Upper lobe of left lung (tissue), 6 donors: ENCODE results near the gene STXBP6. TPM values are rescaled to one million over a fixed set of nuclear protein-coding genes. Genes with fewer than 3 reads are reported as not detected.

Experiments used
- ATAC-seq, 2 donors: fragments of 200-7000 bp; cut with Tn5 transposase; one replicate each; pipeline ENCODE4 v1.9.1; 2022; ENCODE audit warnings: mild to moderate bottlenecking in 2 of 2, moderate library complexity in 2 of 2; ENCODE audit not compliant: low FRiP score in 2 of 2
- DNase-seq, 2 donors: peaks; one replicate each; pipeline ENCODE4 v3.0.0-alpha.2; 2019 to 2020
- H3K27ac ChIP-seq, 4 donors: fragments of 200-600 bp; sonication (generic); one replicate each; pipeline ENCODE4 v1.5.1; 2016 to 2019
- H3K27me3 ChIP-seq, 4 donors: fragments of 200-600 bp; sonication (generic); one replicate each; pipeline ENCODE4 v1.5.1; 2017 to 2019
- H3K36me3 ChIP-seq, 4 donors: fragments of 200-600 bp; sonication (generic); one replicate each; pipeline ENCODE4 v1.5.1; 2016 to 2019
- H3K4me1 ChIP-seq, 4 donors: fragments of 200-600 bp; sonication (generic); one replicate each; pipeline ENCODE4 v1.5.1; 2018 to 2019
- H3K4me3 ChIP-seq, 4 donors: fragments of 200-600 bp; sonication (generic); one replicate each; pipeline ENCODE4 v1.5.1; 2017 to 2019; ENCODE audit warnings: mild to moderate bottlenecking in 2 of 4, moderate library complexity in 1 of 4
- H3K9me3 ChIP-seq, 4 donors: fragments of 200-600 bp; sonication (generic); one replicate each; pipeline ENCODE4 v1.5.1; 2018 to 2019
- CTCF ChIP-seq, 6 experiments: fragments of 450-650 bp in 4 of 6; fragments of 200-600 bp in 2 of 6; sonication (generic) in 2 of 6; IDR thresholded peaks; one replicate each; pipeline ENCODE4 v1.5.1; 2016 to 2019; ENCODE audit warnings: antibody characterized with exemption in 6 of 6
- EP300 ChIP-seq, 4 donors: sonication (generic); formaldehyde crosslinking; IDR thresholded peaks; one replicate each; pipeline ENCODE4 v1.5.1; 2017; ENCODE audit warnings: antibody characterized with exemption in 4 of 4, control low read depth in 2 of 4
- POLR2A ChIP-seq, 4 donors: fragments of 450-650 bp; IDR thresholded peaks; one replicate each; pipeline ENCODE4 v1.5.1; 2016 to 2017; ENCODE audit warnings: antibody characterized with exemption in 4 of 4, mild to moderate bottlenecking in 2 of 4
- POLR2AphosphoS5 ChIP-seq, 2 donors: sonication (generic); formaldehyde crosslinking; IDR thresholded peaks; one replicate each; pipeline ENCODE4 v1.5.1; 2017; ENCODE audit warnings: antibody characterized with exemption in 2 of 2
- WGBS, 2 donors: methylation state at CpG; one replicate each; pipeline ENCODE4 v1.1.5; 2017 to 2018; 5-methylcytosine and 5-hydroxymethylcytosine counted together
- total RNA-seq, 6 donors: library from RNA; depleted of rRNA in 4 of 6; stranded (reverse); fragments of >200 nt in 4 of 6; gene quantifications; one replicate each; pipeline versions ENCODE4 v1.1.0 to v1.2.1, GENCODE V29; 2016 to 2021
- donor health status: DM: no; HTN: no; CAD: no; lungs with moderate emphysema.
- donor health status: DM: no; HTN: yes; CAD: no; lungs with severe emphysema.

Gene STXBP6
- total RNA-seq, 6 donors from 2014 or later, result 13.6 to 38.3 (median 23.7) TPM

- Histone ChIP-seq H3K36me3 (peaks cover 0 to 5% (median 0%) of the 10 kb centered on the region in 4 donors), H3K4me1 (peaks cover 0 to 7% (median 2%) of the 10 kb centered on the region in 4 donors), H3K9me3 (no peaks in the 10 kb centered on the region), H3K4me3 (no peak overlapping the region), H3K27me3 (no peaks in the 10 kb centered on the region), H3K27ac (no peak overlapping the region)
- ATAC-seq (no peak), DNase-seq (no peak)
- TF ChIP-seq EP300 (IDR thresholded peaks at IDR 0.05) (no peak), POLR2A (IDR thresholded peaks at IDR 0.05) (no peak), CTCF (IDR thresholded peaks at IDR 0.05) (no peak), POLR2AphosphoS5 (IDR thresholded peaks at IDR 0.05) (no peak)
- WGBS, 2 donors, result 68 to 91% methylated on average over 2 of the region's 2 CpGs
These were observed 196.5 kb downstream of the STXBP6 start for GRCh38 chr14:24853446-24853845.

GRCh38 chr14:24852312-24853060, 197.5 kb downstream of the STXBP6 start:
- no peaks in the 10 kb centered on the region for H3K9me3 ChIP-seq
- 77 to 87% methylated on average over 6 of the region's 6 CpGs for WGBS, 2 donors
- TF ChIP-seq EP300 (IDR thresholded peaks at IDR 0.05) (no peak), POLR2AphosphoS5 (IDR thresholded peaks at IDR 0.05) (no peak), CTCF (IDR thresholded peaks at IDR 0.05) (no peak), POLR2A (IDR thresholded peaks at IDR 0.05) (no peak)
- peaks cover 0 to 12% (median 0%) of the 10 kb centered on the region in 4 donors for H3K4me1 ChIP-seq
- H3K4me3 ChIP-seq, result no peak overlapping the region
- peak overlapping the region in 1 of 4 donors; percentile 9 for H3K27ac ChIP-seq
- H3K36me3 ChIP-seq, result peaks cover 0 to 5% (median 0%) of the 10 kb centered on the region in 4 donors
- ATAC-seq (no peak), DNase-seq (no peak)
- no peaks in the 10 kb centered on the region for H3K27me3 ChIP-seq

- H3K4me3 ChIP-seq, result no peak overlapping the region
- H3K36me3 ChIP-seq, result peaks cover 0 to 5% (median 0%) of the 10 kb centered on the region in 4 donors
- TF ChIP-seq CTCF (IDR thresholded peaks at IDR 0.05) (no peak), EP300 (IDR thresholded peaks at IDR 0.05) (no peak), POLR2A (IDR thresholded peaks at IDR 0.05) (no peak), POLR2AphosphoS5 (IDR thresholded peaks at IDR 0.05) (no peak)
- no peak for DNase-seq
- peaks cover 0 to 12% (median 0%) of the 10 kb centered on the region in 4 donors for H3K4me1 ChIP-seq
- no peaks in the 10 kb centered on the region for H3K9me3 ChIP-seq
- no peak for ATAC-seq
- H3K27me3 ChIP-seq, result no peaks in the 10 kb centered on the region
- peak overlapping the region in 1 of 4 donors; percentile 9 for H3K27ac ChIP-seq
These were observed 198.1 kb downstream of the STXBP6 start for GRCh38 chr14:24851837-24852236.

- Histone ChIP-seq H3K36me3 (peaks cover 0 to 5% (median 0%) of the 10 kb centered on the region in 4 donors), H3K27me3 (no peaks in the 10 kb centered on the region), H3K4me1 (peaks cover 0 to 13% (median 0%) of the 10 kb centered on the region in 4 donors), H3K27ac (peak overlapping the region in 1 of 4 donors; percentile 9), H3K4me3 (no peak overlapping the region), H3K9me3 (no peaks in the 10 kb centered on the region)
- 86 to 90% methylated on average over 4 of the region's 4 CpGs for WGBS, 2 donors
- TF ChIP-seq POLR2A (IDR thresholded peaks at IDR 0.05) (no peak), CTCF (IDR thresholded peaks at IDR 0.05) (no peak), POLR2AphosphoS5 (IDR thresholded peaks at IDR 0.05) (no peak), EP300 (IDR thresholded peaks at IDR 0.05) (no peak)
- no peak for DNase-seq
- ATAC-seq, result no peak
These were observed 198.5 kb downstream of the STXBP6 start for GRCh38 chr14:24851406-24851805.
